Nephron progenitor cell (in vitro differentiated cells): ENCODE measurements around the gene PCBP3.

Experiments
- DNase-seq: peaks from one replicate; pipeline ENCODE4 v3.0.0; 2021
- H3K27ac Mint-ChIP-seq: 2 replicates; pipeline ENCODE4 v1.8.0; 2021; ENCODE audit warnings: mild to moderate bottlenecking, moderate library complexity, mixed read lengths
- H3K27me3 Mint-ChIP-seq: 2 replicates; pipeline ENCODE4 v1.8.0; 2021; ENCODE audit warnings: mild to moderate bottlenecking, low read depth, mixed read lengths; ENCODE audit not compliant: poor library complexity
- H3K36me3 Mint-ChIP-seq: 2 replicates; pipeline ENCODE4 v1.8.0; 2021; ENCODE audit warnings: low read depth, mixed read lengths
- H3K4me1 Mint-ChIP-seq: 2 replicates; pipeline ENCODE4 v1.8.0; 2021; ENCODE audit warnings: mixed read lengths
- H3K4me3 Mint-ChIP-seq: 2 replicates; pipeline ENCODE4 v1.8.0; 2021; ENCODE audit warnings: mild to moderate bottlenecking, moderate library complexity, mixed read lengths
- H3K9me3 Mint-ChIP-seq: 2 replicates; pipeline ENCODE4 v1.8.0; 2021; ENCODE audit warnings: mild to moderate bottlenecking, moderate library complexity, mixed read lengths
- TF ChIP-seq, protein P1 (sequence below): fragments of 200-600 bp; sonication (generic); IDR thresholded peaks from 2 replicates; pipeline ENCODE4 v1.5.0; 2021; ENCODE audit warnings: antibody characterized with exemption

PCBP3 gene

GRCh38 chr21:45932922-45933502, 289.5 kb downstream of the PCBP3 start:
- H3K4me3 Mint-ChIP-seq: no peak overlapping the region
- H3K27ac Mint-ChIP-seq: no peak overlapping the region
- H3K9me3 Mint-ChIP-seq: no peaks in the 10 kb centered on the region
- H3K27me3 Mint-ChIP-seq: peaks cover 18% of the 10 kb centered on the region
- no peak for DNase-seq
- H3K4me1 Mint-ChIP-seq: peaks cover 8% of the 10 kb centered on the region
- no peaks in the 10 kb centered on the region for H3K36me3 Mint-ChIP-seq
- TF ChIP-seq, protein P1, sequence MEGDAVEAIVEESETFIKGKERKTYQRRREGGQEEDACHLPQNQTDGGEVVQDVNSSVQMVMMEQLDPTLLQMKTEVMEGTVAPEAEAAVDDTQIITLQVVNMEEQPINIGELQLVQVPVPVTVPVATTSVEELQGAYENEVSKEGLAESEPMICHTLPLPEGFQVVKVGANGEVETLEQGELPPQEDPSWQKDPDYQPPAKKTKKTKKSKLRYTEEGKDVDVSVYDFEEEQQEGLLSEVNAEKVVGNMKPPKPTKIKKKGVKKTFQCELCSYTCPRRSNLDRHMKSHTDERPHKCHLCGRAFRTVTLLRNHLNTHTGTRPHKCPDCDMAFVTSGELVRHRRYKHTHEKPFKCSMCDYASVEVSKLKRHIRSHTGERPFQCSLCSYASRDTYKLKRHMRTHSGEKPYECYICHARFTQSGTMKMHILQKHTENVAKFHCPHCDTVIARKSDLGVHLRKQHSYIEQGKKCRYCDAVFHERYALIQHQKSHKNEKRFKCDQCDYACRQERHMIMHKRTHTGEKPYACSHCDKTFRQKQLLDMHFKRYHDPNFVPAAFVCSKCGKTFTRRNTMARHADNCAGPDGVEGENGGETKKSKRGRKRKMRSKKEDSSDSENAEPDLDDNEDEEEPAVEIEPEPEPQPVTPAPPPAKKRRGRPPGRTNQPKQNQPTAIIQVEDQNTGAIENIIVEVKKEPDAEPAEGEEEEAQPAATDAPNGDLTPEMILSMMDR: no peak

- Mint-ChIP-seq H3K27ac (no peak overlapping the region), H3K9me3 (no peaks in the 10 kb centered on the region), H3K4me3 (no peak overlapping the region), H3K27me3 (peaks cover 22% of the 10 kb centered on the region), H3K4me1 (peaks cover 8% of the 10 kb centered on the region), H3K36me3 (no peaks in the 10 kb centered on the region)
- DNase-seq: no peak
- TF ChIP-seq, protein P1: no peak
Observed at GRCh38 chr21:45934085-45934484, 290.6 kb downstream of the PCBP3 start.

DNA sequence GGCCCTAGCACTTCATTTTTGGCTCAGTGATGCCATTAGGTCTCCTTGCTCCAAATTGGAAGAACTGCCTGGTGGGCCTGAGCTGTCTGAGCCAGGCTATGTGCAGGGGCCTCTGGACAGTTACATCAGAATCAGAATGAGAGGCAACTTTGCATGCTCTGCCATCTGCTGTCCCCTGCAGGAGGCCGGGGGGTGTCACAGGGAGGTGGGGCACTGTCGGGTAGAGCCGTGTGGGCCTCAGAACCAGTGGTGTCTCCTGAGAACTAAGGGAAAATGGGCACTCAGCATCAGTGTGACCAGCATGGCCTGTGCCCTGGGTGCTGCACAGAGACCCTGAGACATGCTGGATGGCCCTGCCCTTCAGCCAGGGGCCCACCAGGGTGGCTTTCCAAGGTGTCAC, 291.0 kb downstream of the PCBP3 start:
- Mint-ChIP-seq H3K27me3 (peaks cover 22% of the 10 kb centered on the region), H3K4me1 (peaks cover 8% of the 10 kb centered on the region), H3K9me3 (no peaks in the 10 kb centered on the region), H3K36me3 (no peaks in the 10 kb centered on the region), H3K4me3 (no peak overlapping the region), H3K27ac (no peak overlapping the region)
- DNase-seq: no peak
- TF ChIP-seq, protein P1: no peak

- no peaks in the 10 kb centered on the region for H3K9me3 Mint-ChIP-seq
- no peaks in the 10 kb centered on the region for H3K36me3 Mint-ChIP-seq
- no peak overlapping the region for H3K27ac Mint-ChIP-seq
- H3K4me1 Mint-ChIP-seq: peaks cover 8% of the 10 kb centered on the region
- DNase-seq: no peak
- H3K27me3 Mint-ChIP-seq: peaks cover 18% of the 10 kb centered on the region
- TF ChIP-seq, protein P1: no peak
- no peak overlapping the region for H3K4me3 Mint-ChIP-seq
Observed at GRCh38 chr21:45935628-45936027, 292.1 kb downstream of the PCBP3 start.

GRCh38 chr21:45937721-45938452, 294.4 kb downstream of the PCBP3 start:
- TF ChIP-seq, protein P1: no peak
- Mint-ChIP-seq H3K27ac (no peak overlapping the region), H3K9me3 (no peaks in the 10 kb centered on the region), H3K4me1 (peaks cover 21% of the 10 kb centered on the region), H3K4me3 (no peak overlapping the region), H3K27me3 (peaks cover 22% of the 10 kb centered on the region), H3K36me3 (no peaks in the 10 kb centered on the region)
- DNase-seq: no peak

- DNase-seq: no peak
- H3K9me3 Mint-ChIP-seq: no peaks in the 10 kb centered on the region
- TF ChIP-seq, protein P1: no peak
- H3K4me1 Mint-ChIP-seq: peaks cover 23% of the 10 kb centered on the region
- H3K27me3 Mint-ChIP-seq: peaks cover 22% of the 10 kb centered on the region
- no peaks in the 10 kb centered on the region for H3K36me3 Mint-ChIP-seq
- no peak overlapping the region for H3K4me3 Mint-ChIP-seq
- no peak overlapping the region for H3K27ac Mint-ChIP-seq
Observed at GRCh38 chr21:45938453-45938755, 294.9 kb downstream of the PCBP3 start.
